Astrocyte of the spinal cord (primary cell): ENCODE results near the gene SRGAP2C.
"Not testable (repeated sequence)": the region's sequence is repeated elsewhere in the genome, so short reads cannot be mapped to it uniquely, and the experiment has no call there.

Experiments used
- DNase-seq: peaks from one replicate; pipeline ENCODE4 v3.0.0; 2011; ENCODE audit warnings: low read depth, low spot score
- H3K4me3 ChIP-seq: 2 replicates; pipeline ENCODE4 v1.5.1; 2011; ENCODE audit warnings: low read depth, mild to moderate bottlenecking, low read length, moderate library complexity
- in situ Hi-C: cut with HindIII; loops from 2 replicates; pipeline ENCODE4 v1.10.0; 2017; ENCODE audit warnings: low sequenced_read_pairs

SRGAP2C gene

DNA sequence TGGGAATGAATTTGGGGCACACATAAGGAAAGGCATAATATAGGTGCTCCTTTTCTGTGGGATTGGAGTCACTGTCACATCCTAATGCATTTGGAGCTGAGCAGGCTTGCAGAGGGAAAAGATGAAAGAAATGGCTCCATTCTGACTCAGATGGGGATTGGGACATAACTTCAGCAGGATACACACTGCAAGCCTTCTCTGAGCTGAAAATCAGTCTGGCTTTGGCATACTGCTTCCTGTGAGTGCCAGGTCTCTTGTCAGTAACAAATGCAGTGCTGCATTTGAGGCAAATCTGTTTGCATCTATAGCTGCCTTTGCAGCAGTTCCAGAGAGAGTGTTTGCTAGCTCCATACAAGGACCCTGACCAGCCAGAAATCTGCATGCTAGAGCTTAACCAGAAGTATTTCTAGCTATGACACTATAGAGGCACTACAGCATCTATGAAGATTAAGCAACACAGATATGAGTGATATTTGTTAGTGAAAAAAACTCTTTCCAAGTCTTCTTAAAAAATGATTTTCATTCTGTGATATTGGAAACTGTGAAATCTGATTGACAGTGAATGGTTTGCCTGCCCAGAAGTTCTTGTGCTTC lies 98.9 kb downstream of the SRGAP2C start:
- in situ Hi-C loops, H3K4me3 ChIP-seq: not testable (repeated sequence)
- peak; percentile 2 for DNase-seq

DNA sequence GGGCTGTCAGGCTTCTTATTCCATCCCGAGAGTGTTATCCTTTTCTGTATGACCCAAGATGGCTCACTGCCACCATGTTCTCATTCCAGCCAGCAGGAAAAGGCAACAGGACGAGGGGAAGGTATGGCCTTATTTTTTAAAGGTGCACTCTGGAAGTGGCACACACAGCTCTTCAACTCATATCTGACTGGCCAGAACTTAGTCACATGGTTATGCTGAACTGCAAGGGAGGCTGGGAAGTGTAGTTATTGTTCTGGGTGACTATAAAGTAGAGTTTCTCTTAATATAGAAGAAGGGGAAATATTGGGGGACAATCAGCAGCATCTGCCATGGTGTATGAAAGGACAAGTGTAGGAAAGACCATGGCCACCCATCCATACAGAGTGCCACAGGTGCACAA lies 107.8 kb downstream of the SRGAP2C start:
- DNase-seq, H3K4me3 ChIP-seq, in situ Hi-C loops: not testable (repeated sequence)

DNA sequence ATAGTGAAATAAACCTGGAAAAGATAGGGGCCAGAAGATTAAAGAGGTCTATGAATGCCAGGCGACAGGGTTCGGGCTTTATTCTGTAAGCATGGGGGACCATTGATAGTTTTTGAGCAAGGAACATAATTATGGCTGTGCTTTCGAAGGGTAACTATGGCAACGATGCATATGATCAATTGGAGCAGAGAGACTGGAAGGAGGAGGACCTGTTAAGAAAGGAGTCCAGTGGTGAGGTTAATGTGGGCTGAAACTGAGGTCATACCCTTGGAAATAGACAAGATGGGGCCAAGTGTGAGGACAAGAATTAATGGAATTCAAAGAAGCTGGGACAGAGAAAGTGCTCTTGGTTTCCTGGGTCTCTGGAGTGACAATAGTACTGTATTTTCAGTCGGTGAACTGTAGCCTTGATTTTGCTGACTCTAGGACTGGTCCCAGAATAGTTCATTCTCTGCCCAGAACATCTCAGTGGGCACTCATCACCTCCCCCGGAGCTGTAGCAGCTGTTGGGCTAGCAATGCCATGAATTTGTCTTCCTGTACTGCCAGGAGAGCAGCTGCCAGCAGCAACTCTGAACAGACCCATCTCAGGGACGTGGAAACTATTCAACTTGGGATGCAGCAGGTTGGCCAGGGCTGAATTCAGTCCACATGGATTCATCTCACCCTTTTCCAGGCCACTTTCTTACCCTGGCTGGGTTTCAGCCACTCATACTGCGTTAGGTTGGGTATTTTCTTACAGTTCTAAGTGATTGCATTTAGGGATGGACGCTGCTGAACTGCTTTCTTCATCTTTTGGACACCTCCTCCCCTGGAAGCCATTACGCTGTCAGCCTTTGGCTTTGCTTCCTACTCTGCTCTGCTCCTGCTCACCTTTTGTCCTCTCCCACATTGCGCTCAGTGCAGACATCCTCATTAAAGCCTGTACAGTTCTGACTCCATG lies 108.8 kb downstream of the SRGAP2C start:
- DNase-seq, in situ Hi-C loops, H3K4me3 ChIP-seq: not testable (repeated sequence)

DNA sequence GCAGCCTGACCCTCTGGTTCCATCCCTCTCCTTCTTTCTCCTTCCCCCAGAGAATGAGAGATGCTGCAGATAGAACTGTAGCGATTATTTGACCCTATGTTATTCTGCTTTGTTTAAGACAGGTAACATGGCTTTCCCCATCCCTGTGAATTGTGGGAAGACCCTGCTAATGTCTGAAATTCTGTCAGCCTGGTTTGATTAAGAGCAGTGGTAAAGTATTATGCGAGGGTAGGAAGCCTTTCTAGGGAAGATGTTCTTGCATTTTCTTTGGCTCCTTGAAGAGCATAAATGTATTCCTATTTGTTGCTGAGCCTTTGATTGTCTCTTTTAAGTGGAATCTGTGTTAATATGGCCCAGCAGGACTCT lies 109.4 kb downstream of the SRGAP2C start:
- in situ Hi-C loops, H3K4me3 ChIP-seq, DNase-seq: not testable (repeated sequence)

DNA sequence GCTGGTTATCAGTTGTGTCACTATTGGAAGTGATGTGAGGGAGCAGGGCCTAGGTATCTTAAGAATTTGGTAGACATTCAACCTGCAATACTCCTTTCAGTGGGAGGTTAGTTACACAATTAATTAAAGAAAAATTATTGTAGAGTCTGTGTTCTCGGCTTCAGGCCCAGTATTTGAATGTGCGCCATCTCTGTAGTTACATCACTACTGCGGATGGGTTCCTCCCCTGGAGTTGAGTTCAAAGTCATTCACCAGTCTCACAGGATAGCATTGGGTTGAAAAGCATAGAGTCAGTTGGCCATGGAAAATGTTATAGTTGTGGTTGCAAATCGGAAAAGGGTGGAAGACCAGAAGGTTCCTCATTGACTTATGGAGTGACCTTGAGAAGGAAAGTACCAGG lies 111.8 kb downstream of the SRGAP2C start:
- H3K4me3 ChIP-seq, DNase-seq, in situ Hi-C loops: not testable (repeated sequence)

DNA sequence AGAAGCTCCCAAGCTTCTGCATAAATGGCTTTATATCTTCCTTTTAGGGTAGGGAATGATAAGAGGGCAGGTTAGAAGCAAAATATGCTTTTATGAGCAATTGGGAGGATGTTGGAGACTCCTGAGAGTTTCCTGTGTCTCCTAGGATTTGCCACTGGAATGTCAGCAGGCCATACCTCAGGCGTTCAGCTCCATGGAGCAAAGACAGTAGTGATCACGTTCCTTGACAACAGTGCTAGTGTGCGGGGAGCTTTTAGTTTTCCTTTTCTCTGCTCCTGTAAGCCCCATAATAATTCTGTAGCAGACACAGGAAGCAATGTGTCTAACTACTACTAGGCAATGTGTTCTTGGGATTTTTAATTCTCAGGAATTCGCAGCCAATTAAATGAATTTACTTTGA lies 113.8 kb downstream of the SRGAP2C start:
- DNase-seq, H3K4me3 ChIP-seq, in situ Hi-C loops: not testable (repeated sequence)

DNA sequence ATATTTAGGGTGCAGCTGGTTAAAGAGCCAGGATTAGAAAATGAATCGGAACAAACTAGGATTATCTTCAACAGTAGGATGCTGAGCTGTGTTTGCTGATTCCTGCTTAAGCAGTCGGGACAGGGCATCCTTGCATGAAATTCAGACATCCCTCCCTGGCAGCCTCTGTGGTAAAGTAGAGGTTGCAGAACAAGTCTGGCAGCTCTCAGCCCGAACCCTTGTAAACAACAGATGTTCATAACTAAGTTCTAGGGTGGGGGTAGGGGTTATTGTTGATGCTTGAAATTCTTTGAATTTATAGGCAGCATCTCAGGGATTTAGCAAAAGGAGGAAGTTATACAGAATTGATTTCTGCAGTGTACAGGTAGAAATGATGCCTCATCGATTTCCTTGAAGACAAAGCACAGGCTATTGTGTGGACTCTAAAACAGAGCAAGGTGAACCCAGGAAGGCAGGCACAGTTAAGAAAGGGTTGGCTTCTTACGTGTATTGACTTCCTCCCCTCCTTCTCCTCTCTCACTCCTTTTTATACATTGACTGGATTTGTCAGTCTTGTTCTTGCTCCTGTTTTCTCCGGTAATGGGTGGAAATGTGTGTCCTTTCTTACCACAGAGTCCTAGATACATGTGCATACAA lies 114.9 kb downstream of the SRGAP2C start:
- in situ Hi-C loops, DNase-seq, H3K4me3 ChIP-seq: not testable (repeated sequence)

DNA sequence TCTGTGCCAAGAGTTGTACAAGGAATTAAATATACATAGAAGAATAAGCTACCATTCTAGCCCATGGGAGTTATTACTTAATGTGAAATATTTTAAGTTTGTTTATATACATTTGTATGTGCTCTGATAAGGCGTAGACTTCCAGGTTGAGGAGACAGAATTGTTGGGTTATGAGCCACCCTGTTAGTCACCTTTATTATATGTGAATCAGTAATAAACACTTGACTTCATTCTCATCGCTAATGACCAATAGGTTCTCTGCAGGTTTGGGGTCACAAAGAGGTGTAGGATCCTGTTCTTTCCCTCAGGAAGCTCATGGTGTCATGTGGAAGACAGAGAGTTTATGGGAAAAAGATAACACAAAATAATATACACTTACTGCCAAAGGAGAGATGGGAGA lies 117.1 kb downstream of the SRGAP2C start:
- H3K4me3 ChIP-seq, in situ Hi-C loops, DNase-seq: not testable (repeated sequence)

DNA sequence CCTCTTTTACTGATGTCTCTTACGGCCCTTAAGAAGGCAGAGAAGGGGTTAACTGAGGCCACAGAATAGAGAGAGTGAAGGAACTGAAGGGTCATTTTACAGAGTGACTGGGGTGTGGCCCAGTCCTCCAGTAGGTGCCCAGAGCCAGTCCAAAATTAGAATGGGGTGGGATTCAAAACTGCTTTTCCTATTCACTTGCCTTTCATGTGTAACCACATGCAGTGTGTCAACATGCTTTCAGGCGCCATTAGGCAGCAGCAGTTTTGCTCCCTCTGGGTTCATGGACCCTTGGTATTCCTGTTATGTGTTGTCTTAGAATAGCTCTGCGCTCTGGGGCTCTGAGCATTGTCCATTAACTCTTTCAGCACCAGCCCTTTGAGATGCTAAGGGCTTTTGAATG lies 123.0 kb downstream of the SRGAP2C start:
- H3K4me3 ChIP-seq, DNase-seq, in situ Hi-C loops: not testable (repeated sequence)

DNA sequence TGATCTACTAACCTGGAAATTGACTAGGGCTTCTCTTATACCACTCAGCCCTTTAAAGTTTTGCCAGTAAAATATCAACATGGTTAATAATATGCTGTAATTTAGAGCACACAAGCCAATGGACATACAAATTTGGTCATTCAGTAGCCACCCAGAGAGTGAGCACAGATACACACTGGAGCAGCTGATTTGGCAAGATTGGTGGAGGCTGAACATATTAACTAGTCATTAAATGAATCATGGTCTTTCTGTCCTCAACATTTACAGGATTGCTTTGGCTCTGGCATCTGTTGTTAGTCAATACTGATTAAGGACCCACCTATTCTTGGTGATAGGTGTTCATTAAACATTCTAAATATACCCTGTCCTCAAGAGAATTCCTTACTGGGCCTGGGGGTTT lies 130.7 kb downstream of the SRGAP2C start:
- DNase-seq, in situ Hi-C loops, H3K4me3 ChIP-seq: not testable (repeated sequence)

DNA sequence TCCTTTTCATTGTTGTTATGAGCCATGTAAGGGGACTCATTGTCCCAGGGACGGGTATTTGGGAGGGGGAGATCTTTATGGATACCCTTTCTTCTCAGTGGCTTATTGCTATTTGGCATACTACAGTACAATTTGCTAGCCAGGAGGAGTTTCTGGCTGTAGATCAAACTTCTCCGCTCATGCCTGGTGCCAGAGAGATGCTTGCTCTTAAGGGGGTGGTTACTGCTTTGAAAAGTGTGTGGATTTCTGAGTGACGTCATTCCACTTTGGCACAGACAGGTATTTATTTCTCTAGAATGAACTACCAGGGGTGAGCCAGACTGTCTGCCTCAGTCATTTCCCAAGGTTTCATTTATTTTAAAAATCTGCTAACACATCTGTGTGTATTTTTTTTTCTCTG lies 131.3 kb downstream of the SRGAP2C start:
- H3K4me3 ChIP-seq, DNase-seq, in situ Hi-C loops: not testable (repeated sequence)

DNA sequence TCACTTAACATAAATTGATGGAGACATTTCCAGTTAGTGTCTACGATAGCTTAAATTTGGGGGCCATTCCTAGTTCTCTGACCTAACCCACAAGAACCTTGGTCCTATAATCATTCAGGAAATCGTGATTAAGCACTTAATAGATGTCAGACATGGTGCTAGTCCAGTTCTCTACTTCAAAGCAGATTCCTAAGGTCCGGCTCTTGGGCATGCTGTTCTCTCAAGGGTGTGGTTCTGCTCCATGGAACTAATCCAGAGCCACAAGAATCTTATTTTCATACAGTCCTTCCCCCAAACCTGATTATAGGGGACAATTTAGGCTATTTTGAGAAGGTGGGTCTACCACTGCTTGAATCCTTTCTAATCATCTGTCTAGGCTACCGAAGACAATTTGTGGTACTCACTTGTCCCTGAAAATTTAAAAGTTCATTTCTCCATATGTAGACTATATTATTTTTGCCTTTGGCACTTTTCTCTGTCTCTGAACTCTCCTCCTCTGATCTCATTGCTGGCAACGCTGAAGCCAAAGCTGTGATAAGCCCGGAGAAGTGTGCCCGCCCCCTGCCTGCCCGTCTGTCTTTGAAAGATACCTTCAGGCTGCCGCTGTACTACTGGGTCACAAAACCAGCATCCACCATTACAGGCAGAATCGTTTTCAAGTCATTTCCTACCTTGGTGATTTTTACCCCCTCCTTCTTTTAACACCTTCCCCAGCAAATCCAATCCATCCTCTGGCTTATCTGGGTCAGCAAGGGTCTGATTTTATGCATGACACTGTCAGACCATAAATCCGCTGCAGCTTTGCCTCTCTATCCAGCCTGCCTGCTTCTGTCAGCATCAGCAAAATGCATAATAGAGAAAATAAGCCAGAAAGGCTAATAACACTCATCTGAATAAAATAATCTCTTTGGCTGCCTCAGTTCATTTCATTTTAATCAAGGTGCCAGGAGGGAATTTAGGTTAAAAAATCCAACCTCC lies 133.0 kb downstream of the SRGAP2C start:
- DNase-seq, H3K4me3 ChIP-seq, in situ Hi-C loops: not testable (repeated sequence)

DNA sequence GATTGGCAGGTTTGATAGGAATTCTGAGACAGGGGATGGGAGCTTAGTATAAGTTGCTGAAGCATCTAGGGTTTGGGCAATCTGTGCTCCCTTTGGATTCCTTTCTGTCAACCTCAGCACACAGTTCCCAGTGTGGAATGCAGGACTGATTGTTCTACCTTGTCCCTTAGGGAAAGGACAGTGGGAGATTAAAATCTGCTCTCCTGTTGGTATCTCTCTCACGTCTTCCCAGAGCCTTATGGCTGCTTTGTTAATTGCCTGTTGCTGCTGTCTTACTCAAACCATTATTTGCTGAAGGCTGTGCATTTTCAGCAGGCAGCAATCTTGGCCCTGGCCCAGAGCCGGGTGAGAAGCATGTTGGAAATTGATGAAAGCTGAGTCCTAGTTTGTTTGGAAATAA lies 133.9 kb downstream of the SRGAP2C start:
- H3K4me3 ChIP-seq, in situ Hi-C loops: not testable (repeated sequence)

DNA sequence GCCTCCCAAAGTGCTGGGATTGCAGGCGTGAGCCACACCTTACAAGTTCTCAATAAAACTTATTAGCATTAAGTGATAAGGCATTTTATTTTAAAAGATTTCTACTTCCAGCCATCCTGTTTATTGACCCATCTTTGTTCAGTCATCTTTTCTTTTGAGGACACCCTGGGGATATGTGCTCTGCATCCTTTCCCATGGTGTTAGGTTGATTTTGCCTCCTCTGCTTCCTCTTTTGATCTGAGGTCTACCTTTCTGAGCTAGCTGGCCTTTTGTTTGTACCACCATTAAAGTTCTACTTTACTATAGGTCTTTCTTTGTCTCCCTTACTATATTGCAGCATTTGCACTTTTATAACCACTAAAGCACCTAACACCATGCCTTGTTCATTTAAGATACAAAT lies 136.9 kb downstream of the SRGAP2C start:
- in situ Hi-C loops, DNase-seq, H3K4me3 ChIP-seq: not testable (repeated sequence)

More for the DNA sequence above, 133.9 kb downstream of the SRGAP2C start:
- not testable (repeated sequence) for DNase-seq

DNA sequence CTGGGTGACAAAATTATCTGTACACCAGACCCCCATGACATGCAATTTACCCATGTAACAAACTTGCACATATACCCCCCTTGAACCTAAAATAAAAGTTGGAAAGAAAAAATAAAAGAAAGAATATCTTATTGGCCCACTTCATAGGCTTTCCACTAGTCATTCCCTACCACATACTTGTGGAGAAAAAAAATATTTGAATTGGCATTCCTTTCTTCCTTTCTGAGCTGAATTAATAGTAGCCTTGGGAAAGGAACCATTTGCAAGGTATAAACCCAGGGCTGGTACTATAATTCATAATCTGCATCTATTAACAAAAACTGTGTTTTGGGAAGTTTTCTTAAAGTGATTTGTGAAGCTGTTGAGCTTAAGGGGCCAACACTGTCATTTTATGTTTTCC lies 140.0 kb downstream of the SRGAP2C start:
- DNase-seq, in situ Hi-C loops, H3K4me3 ChIP-seq: not testable (repeated sequence)

DNA sequence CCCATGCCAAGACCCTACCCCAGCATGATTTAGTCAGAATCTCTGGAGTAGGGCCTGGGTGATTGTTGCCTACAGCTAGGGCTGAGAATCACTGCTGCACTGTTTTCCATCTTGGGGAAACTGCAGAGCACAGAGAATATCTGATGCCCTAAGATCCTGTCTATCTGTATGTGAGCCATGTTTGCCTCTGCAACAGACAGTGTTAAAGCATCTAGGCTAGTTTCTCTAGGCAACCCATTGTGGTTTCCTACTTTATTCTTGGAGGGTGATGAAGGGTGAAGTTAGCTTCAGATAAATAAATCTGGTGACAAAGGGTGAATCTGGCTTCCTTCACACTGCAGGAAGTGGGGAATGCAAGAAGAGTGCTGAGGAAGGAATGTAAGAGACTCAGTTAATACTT lies 147.4 kb downstream of the SRGAP2C start:
- in situ Hi-C loops, DNase-seq: not testable (repeated sequence)

More for the DNA sequence above, 147.4 kb downstream of the SRGAP2C start:
- H3K4me3 ChIP-seq: not testable (repeated sequence)
